GM19463 (cell line): Measurements from ENCODE around the gene SMARCA2.

Experiments used
- ATAC-seq: cut with Tn5 transposase; IDR thresholded peaks from one replicate; pipeline ENCODE4 v1.9.1; 2021; ENCODE audit warnings: mild to moderate bottlenecking, moderate library complexity; ENCODE audit not compliant: unreplicated experiment

SMARCA2 gene

DNA sequence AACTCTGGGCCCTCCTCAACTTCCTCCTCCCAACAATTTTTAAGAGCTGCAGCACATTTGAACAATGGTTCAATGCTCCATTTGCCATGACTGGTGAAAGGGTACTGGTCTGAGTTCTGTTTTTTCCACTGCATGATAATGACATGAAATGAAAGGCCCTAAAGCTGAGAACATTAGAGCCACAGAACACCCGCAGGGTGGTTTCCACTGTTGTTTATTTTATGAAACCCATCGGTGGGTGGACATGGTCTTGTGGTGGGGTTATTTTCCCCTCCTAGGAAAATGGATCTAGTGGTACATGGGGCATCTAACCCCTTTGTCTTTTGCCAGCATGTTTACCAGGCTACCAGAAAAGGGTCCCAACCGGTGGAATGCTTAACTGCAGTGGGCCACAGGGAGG is 71.8 kb downstream of the SMARCA2 start:
- ATAC-seq: peak; percentile 70

DNA sequence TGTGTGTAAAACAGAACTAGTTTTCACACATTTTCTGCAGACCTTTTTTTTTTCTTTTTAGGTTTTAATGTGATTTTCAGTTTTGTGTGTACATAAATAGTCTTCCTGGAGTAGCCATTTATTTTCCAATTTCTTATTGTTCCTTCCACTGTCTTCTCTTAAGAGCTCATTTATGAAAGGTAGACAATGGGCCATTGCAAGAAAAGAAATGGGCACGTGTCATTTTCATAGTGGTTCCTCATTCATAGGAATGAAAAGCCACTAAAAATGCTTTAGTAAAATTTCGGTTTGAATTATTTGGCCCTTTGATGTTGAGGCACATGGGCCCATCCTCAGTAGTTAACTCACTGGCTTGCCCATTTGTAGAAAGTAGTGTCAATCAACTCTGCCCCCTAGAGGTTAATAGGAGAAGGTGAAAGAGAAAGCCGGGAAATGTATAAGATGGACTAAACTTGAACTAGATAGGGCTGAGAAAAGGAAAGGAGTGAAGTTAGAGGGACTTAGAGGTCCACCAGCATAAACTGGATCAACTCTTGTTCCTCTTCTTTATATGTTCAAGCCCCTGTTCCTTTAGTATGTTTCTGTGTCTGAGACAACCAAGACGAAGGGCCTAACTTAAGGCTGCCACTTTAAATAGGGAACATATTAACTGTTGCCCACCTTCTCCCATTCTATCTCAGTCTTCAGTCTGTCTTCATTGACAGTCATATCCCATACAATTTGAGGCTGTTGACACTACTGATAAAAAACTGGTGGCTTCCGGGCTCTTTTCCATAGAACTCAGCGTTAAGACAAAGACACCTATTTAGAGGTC is 72.6 kb downstream of the SMARCA2 start:
- ATAC-seq: peak; percentile 72

DNA sequence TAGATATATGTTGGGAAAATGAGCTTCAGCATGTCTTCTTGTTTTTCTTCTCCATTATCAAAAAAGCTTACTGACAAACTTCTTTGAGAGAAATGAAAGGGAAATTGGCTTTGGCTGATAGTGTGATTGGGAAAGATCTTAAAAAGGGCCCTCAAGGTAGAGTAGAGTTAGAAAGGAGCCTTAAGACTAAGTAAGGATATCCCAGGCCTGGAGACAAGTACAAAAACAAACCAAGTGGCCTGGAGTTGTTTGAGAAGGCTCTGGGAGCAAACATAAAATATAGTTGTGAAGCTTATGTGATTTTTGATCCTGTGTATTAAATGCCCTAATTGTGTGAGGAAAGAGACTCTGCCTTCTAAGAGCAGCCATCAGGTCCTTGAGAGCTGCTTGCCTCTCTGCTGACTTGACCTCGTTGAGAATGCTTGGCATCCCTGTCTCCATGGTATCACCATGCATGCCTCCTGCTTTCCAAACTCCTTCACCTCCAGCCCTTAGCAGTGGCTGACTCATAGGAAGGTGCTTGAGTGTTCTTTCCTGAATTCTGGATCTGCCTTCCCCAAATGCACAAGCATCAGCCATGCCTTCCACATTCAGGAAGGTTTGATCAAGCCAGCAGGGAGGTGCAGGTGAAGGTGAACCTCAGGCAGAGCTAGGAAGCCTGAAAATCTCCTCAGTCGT is 78.9 kb downstream of the SMARCA2 start:
- ATAC-seq: no peak

DNA sequence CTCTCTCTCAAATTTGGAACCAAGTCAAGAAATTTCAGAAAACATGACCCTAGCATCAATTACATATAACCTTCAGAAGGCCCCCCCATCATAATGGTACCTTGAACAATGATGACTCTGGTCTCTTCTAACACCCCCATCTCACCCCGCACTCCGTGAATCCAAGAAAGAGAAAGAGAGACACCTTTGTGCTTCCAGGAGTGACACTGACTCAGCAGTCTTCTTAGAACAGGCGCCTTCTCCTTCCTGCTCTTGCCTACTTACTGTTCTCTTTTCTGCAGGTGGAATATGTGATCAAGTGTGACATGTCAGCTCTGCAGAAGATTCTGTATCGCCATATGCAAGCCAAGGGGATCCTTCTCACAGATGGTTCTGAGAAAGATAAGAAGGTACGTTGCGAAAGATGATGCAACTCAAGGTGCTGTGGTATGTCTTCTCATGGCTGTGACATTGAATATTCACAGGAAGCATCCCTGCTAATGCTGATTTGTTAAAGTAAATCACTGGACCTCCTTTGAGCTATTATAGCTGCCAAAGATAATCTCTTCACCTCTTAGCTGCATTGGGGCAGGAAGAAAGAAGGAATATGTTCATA is 81.3 kb downstream of the SMARCA2 start:
- ATAC-seq: no peak

DNA sequence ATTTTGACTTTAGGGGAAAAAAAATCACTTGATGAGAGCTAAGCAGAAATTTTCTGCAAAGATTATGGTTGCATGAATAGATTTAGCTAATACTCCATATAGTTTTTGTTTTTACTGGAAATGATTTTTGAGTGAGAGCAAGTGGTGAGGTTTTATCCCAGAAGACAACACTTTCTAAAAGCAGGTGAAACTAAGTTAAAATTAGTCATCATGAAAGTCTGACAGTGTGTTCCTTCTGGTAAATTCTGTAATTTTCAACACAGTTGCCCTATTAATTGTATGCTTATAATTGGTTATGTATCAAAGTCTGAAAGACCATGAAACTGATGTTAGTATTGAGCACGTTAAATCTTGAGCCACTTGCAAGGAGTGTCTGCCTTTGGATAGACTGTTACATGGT is 91.5 kb downstream of the SMARCA2 start:
- no peak for ATAC-seq

DNA sequence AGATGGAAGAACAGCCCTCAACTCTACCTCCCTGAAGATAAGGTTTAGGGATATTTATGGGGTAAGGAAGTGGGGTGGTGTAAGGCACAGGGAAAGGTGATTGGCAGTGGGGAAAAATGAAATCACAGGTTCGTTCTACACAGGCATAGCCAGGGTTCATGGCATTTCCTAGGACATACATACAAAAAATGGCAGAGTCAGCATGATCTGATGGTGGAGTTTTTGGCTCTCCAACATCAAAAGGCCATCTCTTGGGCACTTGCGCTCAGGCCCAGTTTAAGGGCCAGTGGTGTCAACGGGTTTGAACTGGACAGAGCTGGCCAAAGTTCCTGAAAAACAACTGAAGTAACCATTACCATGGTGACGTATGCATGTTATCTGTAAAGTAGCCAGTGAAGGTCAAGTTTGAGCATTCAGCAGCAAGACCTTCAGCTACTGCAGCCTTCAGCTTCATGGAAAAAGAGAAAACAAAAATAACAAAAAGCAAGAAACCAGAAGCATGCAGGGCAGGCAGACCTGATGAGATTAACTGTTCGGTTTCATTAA is 92.8 kb downstream of the SMARCA2 start:
- no peak for ATAC-seq

DNA sequence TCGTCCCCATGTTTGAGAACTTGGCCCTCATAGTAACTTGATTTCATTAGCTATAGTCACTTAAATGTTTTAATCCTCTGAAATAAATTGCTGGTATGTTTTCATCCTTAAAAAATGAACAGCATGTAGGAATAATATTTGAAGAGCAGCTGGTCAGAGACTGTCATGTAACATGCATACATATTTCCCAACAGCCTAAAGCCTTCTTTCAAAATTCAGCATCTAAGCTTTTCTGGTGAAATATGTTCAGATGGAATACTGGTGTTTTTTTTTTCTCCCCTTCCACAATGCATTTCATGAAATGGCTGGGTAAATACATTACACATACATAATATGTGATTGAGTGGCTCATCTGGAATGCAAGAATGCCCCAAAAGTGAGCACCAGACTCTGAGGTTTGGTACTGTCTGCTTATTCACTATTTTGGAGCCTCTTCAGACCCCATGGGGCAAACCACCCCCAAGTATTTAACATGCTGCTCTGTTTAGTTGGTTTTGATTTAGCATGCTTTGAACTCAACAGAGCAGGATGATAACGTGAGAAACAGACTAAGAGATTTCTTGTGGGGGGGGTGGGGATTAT is 94.0 kb downstream of the SMARCA2 start:
- no peak for ATAC-seq

DNA sequence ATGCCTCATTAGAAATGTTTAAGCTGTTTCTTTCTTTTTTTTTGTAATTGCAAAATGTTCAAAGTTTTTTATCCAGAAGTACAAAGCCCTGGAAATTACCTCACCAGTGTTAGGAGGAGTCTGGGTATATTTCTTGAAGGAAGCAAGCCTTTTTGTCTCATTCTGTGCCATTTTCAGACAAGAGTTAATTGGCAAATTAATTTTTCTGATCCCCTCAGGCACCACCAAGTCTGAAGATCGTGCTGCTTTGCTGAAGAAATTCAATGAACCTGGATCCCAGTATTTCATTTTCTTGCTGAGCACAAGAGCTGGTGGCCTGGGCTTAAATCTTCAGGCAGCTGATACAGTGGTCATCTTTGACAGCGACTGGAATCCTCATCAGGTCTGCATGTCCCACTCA is 94.9 kb downstream of the SMARCA2 start:
- ATAC-seq: no peak

DNA sequence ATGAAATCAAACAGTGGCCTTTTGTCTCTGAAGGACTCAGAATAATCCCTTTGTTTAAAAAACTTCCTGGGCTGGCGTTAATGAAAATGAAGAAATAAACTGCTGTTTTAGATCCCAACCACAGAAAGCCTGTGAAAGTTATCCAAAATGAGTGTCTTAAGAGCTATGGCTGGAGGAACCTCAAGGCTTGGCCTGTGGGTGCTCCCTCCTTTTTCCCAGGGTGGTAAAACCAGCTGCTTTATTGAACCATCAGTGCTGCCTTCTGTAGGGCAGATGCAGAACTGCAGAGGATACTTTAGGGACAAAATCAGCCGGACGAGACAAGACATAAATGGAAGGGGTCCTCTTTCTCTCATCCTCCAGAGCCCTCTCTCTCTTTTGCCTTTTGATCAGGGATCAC is 100.9 kb downstream of the SMARCA2 start:
- ATAC-seq: no peak

DNA sequence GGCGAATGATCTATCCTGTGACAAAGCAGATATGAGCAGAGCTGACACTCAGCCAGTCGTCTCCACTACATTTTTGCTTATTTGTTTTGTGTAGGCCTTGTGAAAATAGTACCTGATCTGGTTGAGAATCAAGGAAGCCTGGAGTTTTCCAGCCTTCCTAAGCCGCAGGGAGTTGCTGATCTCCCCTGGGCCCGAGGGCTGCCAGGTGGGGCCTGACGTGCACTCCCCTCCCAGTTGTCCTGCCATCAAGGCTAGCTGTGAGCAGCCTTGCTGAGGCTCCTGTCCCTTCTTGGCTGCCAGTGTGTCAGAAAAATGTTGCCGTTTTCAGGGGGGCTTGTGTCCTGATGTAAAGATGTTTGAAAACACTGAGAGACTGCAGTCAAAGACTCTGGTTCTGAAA is 102.4 kb downstream of the SMARCA2 start:
- ATAC-seq: no peak

DNA sequence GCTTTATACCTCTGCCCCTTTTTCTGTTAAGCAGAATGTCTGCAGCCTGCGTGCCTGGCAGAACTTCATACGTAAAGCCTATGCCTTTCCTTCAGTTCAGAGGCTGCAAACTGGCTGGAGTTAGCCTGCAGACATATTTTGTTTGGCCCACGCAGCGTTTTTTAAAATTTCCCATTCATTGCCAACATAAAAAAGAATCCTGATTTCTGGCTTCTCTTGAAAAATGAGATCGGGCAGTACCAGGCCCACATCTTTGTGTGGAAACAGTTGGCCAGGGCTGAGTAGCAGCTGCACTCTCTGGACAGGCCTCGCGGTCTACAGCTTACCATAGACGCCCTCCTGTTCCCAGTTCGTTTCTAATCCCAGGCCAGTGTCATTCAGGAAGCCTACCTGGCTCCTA is 104.4 kb downstream of the SMARCA2 start:
- ATAC-seq: no peak

DNA sequence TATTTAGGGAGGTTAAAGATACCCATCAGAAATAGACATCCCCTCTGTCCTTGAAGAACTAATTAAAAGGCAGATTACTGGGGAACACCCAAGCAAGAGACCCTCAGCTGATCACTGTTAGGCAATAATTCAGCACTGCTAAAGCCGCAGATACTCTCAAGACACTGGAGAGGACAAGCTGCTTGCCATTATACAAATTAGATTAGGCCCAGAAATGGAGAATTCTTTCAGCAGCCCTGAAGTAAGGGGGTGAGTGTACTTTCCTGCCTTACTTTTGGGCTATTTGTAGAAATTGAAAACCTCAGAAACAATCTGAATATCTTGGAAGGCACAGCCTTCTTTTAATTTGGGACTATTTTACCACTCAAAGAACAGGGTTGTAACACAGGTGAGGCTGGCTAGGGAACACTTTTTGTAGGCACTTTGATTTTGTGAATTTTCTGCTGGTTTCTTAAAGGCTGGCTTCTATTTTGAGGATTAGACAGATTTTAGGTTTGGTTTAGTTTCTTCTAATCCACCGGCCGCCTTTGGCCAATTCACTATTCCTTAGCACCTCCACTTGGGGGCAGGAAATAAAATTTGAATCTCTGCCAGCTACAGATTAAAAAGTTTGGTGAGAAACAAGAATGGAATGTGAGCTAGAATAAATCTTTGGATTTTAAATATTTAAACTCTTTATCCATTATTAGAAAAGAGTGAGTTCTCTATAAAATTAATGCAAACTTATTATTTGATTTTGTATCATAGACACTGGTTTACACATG is 106.0 kb downstream of the SMARCA2 start:
- ATAC-seq: no peak

DNA sequence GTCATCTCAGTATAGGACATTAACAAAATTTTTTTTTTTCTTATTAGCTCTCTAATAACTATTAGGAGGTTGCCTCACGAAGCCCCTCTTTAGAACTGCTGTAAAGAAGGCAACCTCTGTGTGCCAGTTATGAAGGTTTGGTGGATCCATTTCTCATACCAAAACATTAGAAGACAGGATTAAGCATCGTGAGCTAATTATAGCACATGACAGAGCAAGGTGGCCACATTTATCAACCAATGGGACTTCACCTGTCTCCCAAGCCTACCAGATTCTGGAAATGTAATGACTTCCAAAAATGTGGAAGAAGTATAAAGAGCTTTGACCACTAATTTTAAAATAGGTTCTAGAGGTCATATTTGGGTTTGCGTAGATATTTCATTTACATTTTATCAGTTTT is 107.2 kb downstream of the SMARCA2 start:
- no peak for ATAC-seq

DNA sequence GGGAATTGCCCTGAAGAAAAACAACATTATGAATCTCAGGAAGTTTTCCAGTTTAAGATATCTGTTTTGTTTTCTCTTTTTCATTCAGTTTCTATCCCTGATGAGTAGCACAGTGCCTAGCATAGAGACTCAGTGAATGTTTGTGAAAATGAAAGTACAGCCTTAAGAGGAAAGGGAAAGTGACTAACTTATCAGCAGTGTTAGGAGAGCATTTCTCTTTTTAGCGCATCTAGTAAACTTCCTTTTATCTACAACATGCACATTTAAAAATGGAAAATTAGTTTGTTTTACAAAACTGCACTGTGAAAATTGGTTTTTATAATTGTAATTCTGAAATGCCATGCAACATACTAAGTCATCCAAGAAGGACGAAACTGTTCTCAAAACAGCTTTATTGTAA is 110.8 kb downstream of the SMARCA2 start:
- ATAC-seq: peak; percentile 80

DNA sequence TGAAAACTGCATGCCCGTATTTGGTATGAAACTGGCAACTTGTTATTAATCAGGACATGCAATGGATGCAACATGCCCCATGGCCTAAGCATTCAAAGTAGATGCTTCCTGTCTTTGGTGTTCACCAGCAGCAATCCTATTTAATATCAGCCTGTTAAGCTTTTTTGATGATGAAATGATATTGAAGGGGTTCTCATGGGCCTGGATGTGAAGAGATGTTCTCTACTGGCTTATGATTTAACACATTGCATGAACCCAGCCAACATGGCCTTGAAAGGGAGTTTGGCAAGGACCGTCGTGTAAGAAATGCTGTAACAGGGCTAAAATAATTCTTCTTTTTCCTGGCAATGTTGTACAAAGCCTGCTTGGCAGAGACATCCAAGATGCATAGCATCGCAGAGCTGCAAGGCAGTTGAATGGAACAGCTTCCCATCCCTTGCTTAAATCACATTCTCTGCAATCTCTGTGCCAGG is 111.2 kb downstream of the SMARCA2 start:
- ATAC-seq: no peak

DNA sequence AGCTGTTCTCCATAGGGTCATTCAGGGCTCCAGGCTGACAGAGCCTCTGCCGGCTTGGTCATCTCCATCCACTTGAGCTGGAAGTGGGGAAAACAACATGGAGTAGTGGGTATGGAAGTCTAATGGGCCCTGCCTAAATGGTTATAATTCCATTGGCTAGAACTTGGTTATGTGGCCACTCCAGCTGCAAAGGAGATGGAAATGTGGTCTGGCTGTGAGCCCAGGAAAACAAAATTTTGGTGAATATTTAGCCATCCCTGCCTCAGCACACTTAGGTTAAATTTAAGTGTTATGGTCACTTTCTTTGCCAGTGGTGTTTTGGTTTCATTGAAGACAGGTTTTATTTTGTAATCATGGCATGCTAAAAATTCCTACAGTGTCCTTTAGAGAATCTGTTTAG is 112.3 kb downstream of the SMARCA2 start:
- ATAC-seq: no peak

DNA sequence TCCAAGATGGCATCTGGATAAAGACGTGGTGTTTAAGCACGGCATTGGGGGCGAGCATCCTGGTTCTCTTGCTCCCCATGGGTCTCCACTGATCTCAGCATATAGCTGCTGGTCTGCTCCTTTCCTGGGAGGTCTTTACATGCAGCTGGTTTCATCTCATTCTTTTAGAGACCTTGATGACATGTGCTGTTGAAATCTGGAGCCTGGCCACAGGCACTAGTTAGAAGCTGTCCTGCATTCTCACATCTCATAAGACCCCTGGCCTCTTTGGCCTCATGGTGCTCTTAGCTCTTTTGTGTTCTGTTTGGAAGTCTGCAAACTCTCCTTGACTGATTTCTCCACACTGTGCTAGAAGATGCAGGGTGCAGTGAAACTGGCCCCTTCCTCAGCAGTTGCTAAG is 113.0 kb downstream of the SMARCA2 start:
- ATAC-seq: no peak

DNA sequence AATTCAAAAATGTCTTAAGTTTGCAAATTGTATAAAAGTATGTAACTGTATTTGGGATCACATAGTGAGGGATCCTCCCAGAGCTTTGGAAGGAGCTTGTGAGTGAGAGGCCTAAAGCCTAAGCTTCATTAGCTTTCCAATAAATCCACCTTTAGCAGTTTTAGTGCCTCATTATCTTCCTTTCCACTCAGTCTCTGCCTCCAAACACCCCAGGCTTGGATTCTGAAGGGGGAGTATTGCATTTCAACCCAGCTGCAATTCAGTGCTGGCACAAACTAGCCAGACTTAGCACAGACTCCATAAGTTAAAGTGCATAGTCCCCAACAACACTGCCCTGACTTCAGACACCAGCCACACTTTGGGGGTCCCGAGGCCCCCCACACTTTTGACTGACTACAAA is 113.5 kb downstream of the SMARCA2 start:
- ATAC-seq: no peak

DNA sequence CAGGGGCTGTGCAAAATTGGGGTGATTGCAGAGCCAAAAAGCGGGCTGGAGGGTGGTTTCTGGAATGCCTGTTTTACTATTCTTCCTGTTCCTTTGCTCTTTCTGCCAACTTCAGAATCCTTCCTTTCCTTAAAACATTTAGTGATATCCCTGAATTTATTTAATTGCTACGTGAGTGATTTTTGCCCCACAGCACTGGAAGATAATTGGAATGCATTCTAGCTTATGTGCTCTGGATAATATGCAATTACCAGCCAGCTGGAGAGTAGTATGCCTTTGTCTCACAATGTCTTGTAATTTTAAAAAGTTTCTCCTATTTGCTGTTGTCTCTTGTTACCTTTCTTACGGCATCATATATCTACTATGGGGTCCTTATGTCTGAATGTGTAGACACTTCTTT is 115.8 kb downstream of the SMARCA2 start:
- no peak for ATAC-seq

DNA sequence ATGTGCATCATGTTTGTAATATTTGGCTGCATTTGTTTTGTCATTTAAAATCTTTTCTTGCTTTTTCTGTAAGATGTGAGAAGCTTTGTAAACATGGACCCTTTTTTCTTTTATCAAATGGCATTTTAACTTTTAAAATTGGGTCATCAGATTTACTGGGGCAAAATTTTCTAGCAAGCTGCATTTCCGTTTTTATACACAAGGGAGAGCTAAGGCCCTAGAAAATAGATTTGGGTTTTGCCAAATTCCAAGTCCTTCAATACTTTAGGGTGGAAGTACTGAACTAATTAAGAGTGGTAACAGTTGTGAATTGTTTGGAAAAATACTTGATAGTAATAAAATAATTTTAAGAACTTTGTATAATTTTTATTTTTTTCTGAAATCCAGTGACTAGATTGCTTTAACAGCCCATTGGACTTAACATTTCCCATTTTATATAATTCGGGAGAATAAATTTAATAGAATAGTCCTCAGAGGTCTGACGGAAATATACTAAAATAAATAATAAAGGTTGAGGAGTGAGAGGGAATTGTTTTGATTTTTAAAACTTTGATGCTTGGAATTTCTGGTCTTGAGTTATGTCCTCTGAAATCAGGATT is 117.4 kb downstream of the SMARCA2 start:
- ATAC-seq: no peak
